Activated naive CD8-positive, alpha-beta T cell (primary cell): ENCODE data around the gene FSCN2.

Experiments used
- H3K27ac Mint-ChIP-seq: one replicate; pipeline ENCODE4 v1.8.0; 2021; ENCODE audit warnings: mixed read lengths
- H3K27me3 Mint-ChIP-seq: one replicate; pipeline ENCODE4 v1.8.0; 2021; ENCODE audit warnings: mixed read lengths
- H3K36me3 Mint-ChIP-seq: one replicate; pipeline ENCODE4 v1.8.0; 2021; ENCODE audit warnings: mixed read lengths
- H3K4me1 Mint-ChIP-seq: one replicate; pipeline ENCODE4 v1.8.0; 2021; ENCODE audit warnings: low read depth, mixed read lengths
- H3K4me3 Mint-ChIP-seq: one replicate; pipeline ENCODE4 v1.8.0; 2021; ENCODE audit warnings: mild to moderate bottlenecking, mixed read lengths
- H3K9me3 Mint-ChIP-seq: one replicate; pipeline ENCODE4 v1.8.0; 2021; ENCODE audit warnings: low read depth, mixed read lengths

FSCN2 gene

GRCh38 chr17:81573794-81574642 is 45.8 kb downstream of the FSCN2 start:
- Mint-ChIP-seq H3K27me3 (no peaks in the 10 kb centered on the region), H3K4me3 (no peak overlapping the region), H3K36me3 (no peaks in the 10 kb centered on the region), H3K9me3 (no peaks in the 10 kb centered on the region), H3K4me1 (peaks cover 8% of the 10 kb centered on the region), H3K27ac (no peak overlapping the region)

GRCh38 chr17:81574643-81574956 is 46.4 kb downstream of the FSCN2 start:
- Mint-ChIP-seq H3K36me3 (peaks cover 2% of the 10 kb centered on the region), H3K27ac (no peak overlapping the region), H3K9me3 (no peaks in the 10 kb centered on the region), H3K4me1 (peaks cover 11% of the 10 kb centered on the region), H3K4me3 (no peak overlapping the region), H3K27me3 (no peaks in the 10 kb centered on the region)

- peaks cover 12% of the 10 kb centered on the region for H3K4me1 Mint-ChIP-seq
- H3K36me3 Mint-ChIP-seq, result peaks cover 2% of the 10 kb centered on the region
- H3K27me3 Mint-ChIP-seq, result no peaks in the 10 kb centered on the region
- no peaks in the 10 kb centered on the region for H3K9me3 Mint-ChIP-seq
- H3K4me3 Mint-ChIP-seq, result no peak overlapping the region
- no peak overlapping the region for H3K27ac Mint-ChIP-seq
These were observed 47.7 kb downstream of the FSCN2 start for GRCh38 chr17:81575836-81576235.

GRCh38 chr17:81576621-81577277 is 48.6 kb downstream of the FSCN2 start:
- Mint-ChIP-seq H3K36me3 (peaks cover 2% of the 10 kb centered on the region), H3K9me3 (no peaks in the 10 kb centered on the region), H3K4me1 (peaks cover 12% of the 10 kb centered on the region), H3K27ac (no peak overlapping the region), H3K27me3 (no peaks in the 10 kb centered on the region), H3K4me3 (no peak overlapping the region)

GRCh38 chr17:81577278-81578000 is 49.3 kb downstream of the FSCN2 start:
- no peak overlapping the region for H3K27ac Mint-ChIP-seq
- no peaks in the 10 kb centered on the region for H3K9me3 Mint-ChIP-seq
- H3K4me3 Mint-ChIP-seq, result no peak overlapping the region
- H3K27me3 Mint-ChIP-seq, result no peaks in the 10 kb centered on the region
- peaks cover 12% of the 10 kb centered on the region for H3K4me1 Mint-ChIP-seq
- peaks cover 2% of the 10 kb centered on the region for H3K36me3 Mint-ChIP-seq

GRCh38 chr17:81578038-81578441 is 49.9 kb downstream of the FSCN2 start:
- peaks cover 2% of the 10 kb centered on the region for H3K36me3 Mint-ChIP-seq
- no peak overlapping the region for H3K4me3 Mint-ChIP-seq
- no peaks in the 10 kb centered on the region for H3K27me3 Mint-ChIP-seq
- no peaks in the 10 kb centered on the region for H3K9me3 Mint-ChIP-seq
- peaks cover 12% of the 10 kb centered on the region for H3K4me1 Mint-ChIP-seq
- H3K27ac Mint-ChIP-seq, result no peak overlapping the region

GRCh38 chr17:81578561-81579225 is 50.5 kb downstream of the FSCN2 start:
- no peak overlapping the region for H3K27ac Mint-ChIP-seq
- no peaks in the 10 kb centered on the region for H3K9me3 Mint-ChIP-seq
- peaks cover 12% of the 10 kb centered on the region for H3K4me1 Mint-ChIP-seq
- no peaks in the 10 kb centered on the region for H3K27me3 Mint-ChIP-seq
- no peak overlapping the region for H3K4me3 Mint-ChIP-seq
- H3K36me3 Mint-ChIP-seq, result peaks cover 2% of the 10 kb centered on the region

GRCh38 chr17:81579298-81579697 is 51.1 kb downstream of the FSCN2 start:
- peaks cover 12% of the 10 kb centered on the region for H3K4me1 Mint-ChIP-seq
- no peak overlapping the region for H3K4me3 Mint-ChIP-seq
- no peak overlapping the region for H3K27ac Mint-ChIP-seq
- no peaks in the 10 kb centered on the region for H3K27me3 Mint-ChIP-seq
- peaks cover 2% of the 10 kb centered on the region for H3K36me3 Mint-ChIP-seq
- H3K9me3 Mint-ChIP-seq, result no peaks in the 10 kb centered on the region

- H3K9me3 Mint-ChIP-seq, result no peaks in the 10 kb centered on the region
- H3K4me3 Mint-ChIP-seq, result no peak overlapping the region
- H3K36me3 Mint-ChIP-seq, result peaks cover 2% of the 10 kb centered on the region
- no peak overlapping the region for H3K27ac Mint-ChIP-seq
- H3K27me3 Mint-ChIP-seq, result no peaks in the 10 kb centered on the region
- H3K4me1 Mint-ChIP-seq, result peaks cover 12% of the 10 kb centered on the region
These were observed 51.7 kb downstream of the FSCN2 start for GRCh38 chr17:81579821-81580321.

- H3K4me3 Mint-ChIP-seq, result no peak overlapping the region
- peaks cover 2% of the 10 kb centered on the region for H3K36me3 Mint-ChIP-seq
- no peaks in the 10 kb centered on the region for H3K9me3 Mint-ChIP-seq
- H3K4me1 Mint-ChIP-seq, result peaks cover 12% of the 10 kb centered on the region
- no peak overlapping the region for H3K27ac Mint-ChIP-seq
- H3K27me3 Mint-ChIP-seq, result no peaks in the 10 kb centered on the region
These were observed 52.3 kb downstream of the FSCN2 start for GRCh38 chr17:81580481-81580880.

GRCh38 chr17:81581758-81582157 is 53.6 kb downstream of the FSCN2 start:
- Mint-ChIP-seq H3K27me3 (no peaks in the 10 kb centered on the region), H3K4me1 (peaks cover 12% of the 10 kb centered on the region), H3K27ac (no peak overlapping the region), H3K9me3 (no peaks in the 10 kb centered on the region), H3K36me3 (peaks cover 2% of the 10 kb centered on the region), H3K4me3 (no peak overlapping the region)

GRCh38 chr17:81582341-81582740 is 54.2 kb downstream of the FSCN2 start:
- no peaks in the 10 kb centered on the region for H3K9me3 Mint-ChIP-seq
- H3K36me3 Mint-ChIP-seq, result peaks cover 2% of the 10 kb centered on the region
- no peaks in the 10 kb centered on the region for H3K27me3 Mint-ChIP-seq
- peaks cover 12% of the 10 kb centered on the region for H3K4me1 Mint-ChIP-seq
- no peak overlapping the region for H3K27ac Mint-ChIP-seq
- H3K4me3 Mint-ChIP-seq, result no peak overlapping the region

- no peak overlapping the region for H3K4me3 Mint-ChIP-seq
- H3K36me3 Mint-ChIP-seq, result peaks cover 2% of the 10 kb centered on the region
- no peak overlapping the region for H3K27ac Mint-ChIP-seq
- no peaks in the 10 kb centered on the region for H3K27me3 Mint-ChIP-seq
- H3K4me1 Mint-ChIP-seq, result peaks cover 12% of the 10 kb centered on the region
- H3K9me3 Mint-ChIP-seq, result no peaks in the 10 kb centered on the region
These were observed 54.6 kb downstream of the FSCN2 start for GRCh38 chr17:81582749-81583148.

- no peaks in the 10 kb centered on the region for H3K9me3 Mint-ChIP-seq
- peaks cover 4% of the 10 kb centered on the region for H3K4me1 Mint-ChIP-seq
- H3K27me3 Mint-ChIP-seq, result no peaks in the 10 kb centered on the region
- H3K36me3 Mint-ChIP-seq, result peaks cover 2% of the 10 kb centered on the region
- no peak overlapping the region for H3K4me3 Mint-ChIP-seq
- H3K27ac Mint-ChIP-seq, result no peak overlapping the region
These were observed 55.6 kb downstream of the FSCN2 start for GRCh38 chr17:81583589-81584342.
